ENCODE data around the gene SMU1. TPM values are rescaled to one million over a fixed set of nuclear protein-coding genes. Genes with fewer than 3 reads are reported as not detected.

SMU1 gene
- total and polyA plus RNA-seq, 2 of the 13 experiments (the other 11 are each of a cell fraction or from before 2014, with no cell fraction given) = 12.9 to 36.6 TPM

DNA sequence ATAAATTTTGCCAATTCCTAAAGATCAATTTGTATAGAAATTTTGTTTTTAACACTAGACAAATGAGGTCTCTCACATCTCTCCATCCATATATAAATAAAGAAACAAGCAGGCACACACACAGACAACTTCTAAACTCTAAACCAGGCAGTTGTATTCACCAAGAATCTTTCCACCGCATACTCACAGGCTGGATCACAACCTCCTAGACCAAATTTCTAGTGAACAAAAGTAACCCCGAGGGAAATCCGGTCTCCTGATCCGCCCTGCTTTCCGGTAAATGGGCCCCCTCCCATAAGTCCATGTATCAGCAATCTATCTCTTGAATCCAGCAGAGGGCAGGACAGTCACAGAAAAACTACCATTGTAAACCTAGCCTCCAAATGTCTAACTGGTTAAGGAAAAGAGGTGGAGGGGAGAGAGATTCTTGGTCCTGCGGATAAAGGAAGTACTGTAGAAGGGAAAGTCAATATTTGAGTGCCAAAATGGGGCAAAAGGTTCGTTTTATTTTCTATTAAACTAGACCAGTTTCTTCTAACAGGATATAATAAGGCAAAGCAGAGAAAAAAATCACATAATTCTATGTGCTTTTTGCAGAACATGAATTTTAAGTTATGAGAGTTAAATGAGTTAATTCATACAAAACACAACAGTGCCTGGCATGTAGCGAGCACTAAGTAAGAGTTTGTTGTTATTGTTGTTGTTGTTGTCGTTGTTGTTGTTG, 4.8 kb upstream of the SMU1 start (continued):
- TF ChIP-seq SP5 (CRISPR knock-in tag; IDR thresholded peaks at IDR 0.05; ENCODE audit: borderline replicate concordance, low read depth) = no peak
- no peak for TF ChIP-seq KLF15 (CRISPR knock-in tag; IDR thresholded peaks at IDR 0.05; ENCODE audit: borderline replicate concordance)
- TF ChIP-seq SP1 (IDR thresholded peaks at IDR 0.05) = no peak
- TF ChIP-seq SP1 (CRISPR knock-in tag; IDR thresholded peaks at IDR 0.05) = no peak
- no peak for TF ChIP-seq KMT2B (CRISPR knock-in tag; IDR thresholded peaks at IDR 0.05)
- no peak for TF ChIP-seq NR2F6 (IDR thresholded peaks at IDR 0.05)
- peak; percentile 16; the same call in 1 of the 2 replicates for TF ChIP-seq NR2F6 (CRISPR knock-in tag; IDR thresholded peaks at IDR 0.05)
- TF ChIP-seq POLR2G (IDR thresholded peaks at IDR 0.05; ENCODE audit: low read depth, low read length) = no peak
- peak; percentile 56; the same call in 1 of the 2 replicates for TF ChIP-seq PATZ1 (CRISPR knock-in tag; IDR thresholded peaks at IDR 0.05)
- TF ChIP-seq, protein P1, sequence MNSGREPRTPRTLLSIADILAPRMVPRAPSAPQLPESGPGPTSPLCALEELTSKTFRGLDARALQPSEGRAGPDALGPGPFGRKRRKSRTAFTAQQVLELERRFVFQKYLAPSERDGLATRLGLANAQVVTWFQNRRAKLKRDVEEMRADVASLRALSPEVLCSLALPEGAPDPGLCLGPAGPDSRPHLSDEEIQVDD (CRISPR knock-in tag; IDR thresholded peaks at IDR 0.05; ENCODE audit: borderline replicate concordance) = no peak
- no peak for TF ChIP-seq NFE2L1 (CRISPR knock-in tag; IDR thresholded peaks at IDR 0.05; ENCODE audit: borderline replicate concordance)
- TF ChIP-seq, protein P2, sequence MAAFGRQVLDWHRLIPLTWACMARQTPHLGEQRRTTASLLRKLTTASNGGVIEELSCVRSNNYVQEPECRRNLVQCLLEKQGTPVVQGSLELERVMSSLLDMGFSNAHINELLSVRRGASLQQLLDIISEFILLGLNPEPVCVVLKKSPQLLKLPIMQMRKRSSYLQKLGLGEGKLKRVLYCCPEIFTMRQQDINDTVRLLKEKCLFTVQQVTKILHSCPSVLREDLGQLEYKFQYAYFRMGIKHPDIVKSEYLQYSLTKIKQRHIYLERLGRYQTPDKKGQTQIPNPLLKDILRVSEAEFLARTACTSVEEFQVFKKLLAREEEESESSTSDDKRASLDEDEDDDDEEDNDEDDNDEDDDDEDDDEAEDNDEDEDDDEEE (CRISPR knock-in tag; IDR thresholded peaks at IDR 0.05) = no peak
- no peak for TF ChIP-seq ZNF282 (IDR thresholded peaks at IDR 0.05; ENCODE audit: partially characterized antibody)
- no peak for TF ChIP-seq ZNF383 (CRISPR knock-in tag; IDR thresholded peaks at IDR 0.05; ENCODE audit: borderline replicate concordance)
- no peak for TF ChIP-seq ZNF362 (CRISPR knock-in tag; IDR thresholded peaks at IDR 0.05; ENCODE audit: borderline replicate concordance)
- TF ChIP-seq STAG1 (CRISPR knock-in tag; IDR thresholded peaks at IDR 0.05) = peak; percentile 98
- TF ChIP-seq, protein P3, sequence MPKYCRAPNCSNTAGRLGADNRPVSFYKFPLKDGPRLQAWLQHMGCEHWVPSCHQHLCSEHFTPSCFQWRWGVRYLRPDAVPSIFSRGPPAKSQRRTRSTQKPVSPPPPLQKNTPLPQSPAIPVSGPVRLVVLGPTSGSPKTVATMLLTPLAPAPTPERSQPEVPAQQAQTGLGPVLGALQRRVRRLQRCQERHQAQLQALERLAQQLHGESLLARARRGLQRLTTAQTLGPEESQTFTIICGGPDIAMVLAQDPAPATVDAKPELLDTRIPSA (CRISPR knock-in tag; IDR thresholded peaks at IDR 0.05; ENCODE audit: borderline replicate concordance) = no peak
- TF ChIP-seq ZIK1 (CRISPR knock-in tag; IDR thresholded peaks at IDR 0.05; ENCODE audit: borderline replicate concordance, low read depth) = no peak
- TF ChIP-seq MYNN (CRISPR knock-in tag; IDR thresholded peaks at IDR 0.05; ENCODE audit: low read depth) = no peak
- no peak for TF ChIP-seq XBP1 (CRISPR knock-in tag; IDR thresholded peaks at IDR 0.05)
- no peak for TF ChIP-seq ZNF781 (CRISPR knock-in tag; IDR thresholded peaks at IDR 0.05; ENCODE audit: borderline replicate concordance, not compliant biosample characterization)
- no peak for TF ChIP-seq GRHL1 (CRISPR knock-in tag; conservative IDR thresholded peaks at IDR 0.05)
- TF ChIP-seq MLLT10 (CRISPR knock-in tag; IDR thresholded peaks at IDR 0.05) = no peak
- TF ChIP-seq GFI1 (CRISPR knock-in tag; IDR thresholded peaks at IDR 0.05; ENCODE audit: borderline replicate concordance) = no peak
